Panc1 (cell line): ENCODE results near the gene RSPO4.

Experiments used
- POLR2AphosphoS5 ChIP-seq: IDR thresholded peaks from 2 replicates; pipeline ENCODE4 v1.6.1; 2012; ENCODE audit warnings: mild to moderate bottlenecking, low read depth, low read length, moderate library complexity
- SIN3A ChIP-seq: IDR thresholded peaks from 2 replicates; pipeline ENCODE4 v1.6.1; 2012; ENCODE audit warnings: low read depth, mild to moderate bottlenecking, low read length, moderate library complexity, borderline replicate concordance; ENCODE audit not compliant: insufficient read depth
- TCF7L2 ChIP-seq: IDR thresholded peaks from 2 replicates; pipeline ENCODE4 v1.6.1; 2011; ENCODE audit warnings: mild to moderate bottlenecking, low read depth, low read length, inconsistent platforms
- TF ChIP-seq, protein P1 (sequence below): fragments of 450-650 bp; IDR thresholded peaks from 2 replicates; pipeline ENCODE4 v1.5.1; 2017; ENCODE audit warnings: mild to moderate bottlenecking
- TF ChIP-seq, protein P2 (sequence below), 2 experiments: IDR thresholded peaks; 2 replicates each; pipeline ENCODE4 v1.6.1; 2011 to 2012; ENCODE audit warnings: low read depth in 2 of 2, control low read depth in 1 of 2, low read length in 1 of 2, mild to moderate bottlenecking in 1 of 2, moderate library complexity in 1 of 2; ENCODE audit not compliant: insufficient read depth in 1 of 2

DNA sequence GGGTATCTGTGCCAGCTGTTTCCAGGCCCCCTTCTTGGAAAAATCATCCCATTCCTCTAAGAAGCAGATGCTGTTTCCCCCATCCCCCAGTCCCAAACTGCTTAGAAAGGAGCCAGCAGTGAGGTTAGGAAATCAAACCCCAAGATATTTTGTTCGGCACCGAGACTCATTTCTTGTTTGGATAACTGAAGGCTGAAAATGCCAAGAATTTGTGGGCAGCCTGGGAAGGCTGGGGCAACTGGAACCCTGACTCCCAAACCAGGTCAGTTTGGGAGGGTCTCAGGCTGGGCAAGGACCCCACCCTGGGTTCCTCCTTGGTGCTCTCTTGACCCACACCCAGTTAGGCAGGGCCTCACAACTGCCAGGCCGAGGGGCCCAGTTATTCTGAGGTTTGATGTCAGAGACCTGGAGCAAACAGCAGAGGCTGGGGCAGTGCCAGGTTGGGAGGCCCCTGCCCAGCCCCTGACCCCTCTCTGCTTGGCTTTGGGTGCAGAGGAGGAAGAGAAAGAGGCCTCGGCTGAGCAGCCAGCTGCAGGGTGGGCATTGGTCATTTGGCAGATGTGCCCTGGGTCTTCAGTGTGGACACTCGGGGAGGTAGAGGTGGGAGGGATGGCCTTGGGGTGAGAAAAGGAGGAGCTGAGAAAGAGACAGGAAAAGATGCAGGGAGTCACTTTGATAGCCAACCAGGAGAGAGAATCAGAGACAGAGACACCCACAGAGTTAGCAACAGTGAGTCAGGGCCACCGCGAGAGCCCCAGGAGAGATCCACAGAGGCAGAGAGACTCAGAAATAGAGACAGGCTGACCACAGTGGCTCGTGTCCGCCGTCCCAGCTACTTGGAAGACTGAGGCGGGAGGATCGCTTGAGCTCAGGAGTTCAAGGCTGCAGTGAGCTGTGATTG lies 91.0 kb downstream of the RSPO4 start:
- TF ChIP-seq POLR2AphosphoS5 (no peak), SIN3A (no peak), TCF7L2 (no peak)
- TF ChIP-seq, protein P1, sequence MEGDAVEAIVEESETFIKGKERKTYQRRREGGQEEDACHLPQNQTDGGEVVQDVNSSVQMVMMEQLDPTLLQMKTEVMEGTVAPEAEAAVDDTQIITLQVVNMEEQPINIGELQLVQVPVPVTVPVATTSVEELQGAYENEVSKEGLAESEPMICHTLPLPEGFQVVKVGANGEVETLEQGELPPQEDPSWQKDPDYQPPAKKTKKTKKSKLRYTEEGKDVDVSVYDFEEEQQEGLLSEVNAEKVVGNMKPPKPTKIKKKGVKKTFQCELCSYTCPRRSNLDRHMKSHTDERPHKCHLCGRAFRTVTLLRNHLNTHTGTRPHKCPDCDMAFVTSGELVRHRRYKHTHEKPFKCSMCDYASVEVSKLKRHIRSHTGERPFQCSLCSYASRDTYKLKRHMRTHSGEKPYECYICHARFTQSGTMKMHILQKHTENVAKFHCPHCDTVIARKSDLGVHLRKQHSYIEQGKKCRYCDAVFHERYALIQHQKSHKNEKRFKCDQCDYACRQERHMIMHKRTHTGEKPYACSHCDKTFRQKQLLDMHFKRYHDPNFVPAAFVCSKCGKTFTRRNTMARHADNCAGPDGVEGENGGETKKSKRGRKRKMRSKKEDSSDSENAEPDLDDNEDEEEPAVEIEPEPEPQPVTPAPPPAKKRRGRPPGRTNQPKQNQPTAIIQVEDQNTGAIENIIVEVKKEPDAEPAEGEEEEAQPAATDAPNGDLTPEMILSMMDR: no peak
- TF ChIP-seq, protein P2, sequence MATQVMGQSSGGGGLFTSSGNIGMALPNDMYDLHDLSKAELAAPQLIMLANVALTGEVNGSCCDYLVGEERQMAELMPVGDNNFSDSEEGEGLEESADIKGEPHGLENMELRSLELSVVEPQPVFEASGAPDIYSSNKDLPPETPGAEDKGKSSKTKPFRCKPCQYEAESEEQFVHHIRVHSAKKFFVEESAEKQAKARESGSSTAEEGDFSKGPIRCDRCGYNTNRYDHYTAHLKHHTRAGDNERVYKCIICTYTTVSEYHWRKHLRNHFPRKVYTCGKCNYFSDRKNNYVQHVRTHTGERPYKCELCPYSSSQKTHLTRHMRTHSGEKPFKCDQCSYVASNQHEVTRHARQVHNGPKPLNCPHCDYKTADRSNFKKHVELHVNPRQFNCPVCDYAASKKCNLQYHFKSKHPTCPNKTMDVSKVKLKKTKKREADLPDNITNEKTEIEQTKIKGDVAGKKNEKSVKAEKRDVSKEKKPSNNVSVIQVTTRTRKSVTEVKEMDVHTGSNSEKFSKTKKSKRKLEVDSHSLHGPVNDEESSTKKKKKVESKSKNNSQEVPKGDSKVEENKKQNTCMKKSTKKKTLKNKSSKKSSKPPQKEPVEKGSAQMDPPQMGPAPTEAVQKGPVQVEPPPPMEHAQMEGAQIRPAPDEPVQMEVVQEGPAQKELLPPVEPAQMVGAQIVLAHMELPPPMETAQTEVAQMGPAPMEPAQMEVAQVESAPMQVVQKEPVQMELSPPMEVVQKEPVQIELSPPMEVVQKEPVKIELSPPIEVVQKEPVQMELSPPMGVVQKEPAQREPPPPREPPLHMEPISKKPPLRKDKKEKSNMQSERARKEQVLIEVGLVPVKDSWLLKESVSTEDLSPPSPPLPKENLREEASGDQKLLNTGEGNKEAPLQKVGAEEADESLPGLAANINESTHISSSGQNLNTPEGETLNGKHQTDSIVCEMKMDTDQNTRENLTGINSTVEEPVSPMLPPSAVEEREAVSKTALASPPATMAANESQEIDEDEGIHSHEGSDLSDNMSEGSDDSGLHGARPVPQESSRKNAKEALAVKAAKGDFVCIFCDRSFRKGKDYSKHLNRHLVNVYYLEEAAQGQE (IDR thresholded peaks at IDR 0.05; ENCODE audit: insufficient read depth in 1 of 2, low read depth in 2 of 2, low read length in 1 of 2): no peak
